ENCODE results near the gene REL. TPM values are rescaled to one million over a fixed set of nuclear protein-coding genes. Genes with fewer than 3 reads are reported as not detected.

The REL gene
- total RNA-seq, 1 experiment from 2014 or later, result 23.4 TPM

DNA sequence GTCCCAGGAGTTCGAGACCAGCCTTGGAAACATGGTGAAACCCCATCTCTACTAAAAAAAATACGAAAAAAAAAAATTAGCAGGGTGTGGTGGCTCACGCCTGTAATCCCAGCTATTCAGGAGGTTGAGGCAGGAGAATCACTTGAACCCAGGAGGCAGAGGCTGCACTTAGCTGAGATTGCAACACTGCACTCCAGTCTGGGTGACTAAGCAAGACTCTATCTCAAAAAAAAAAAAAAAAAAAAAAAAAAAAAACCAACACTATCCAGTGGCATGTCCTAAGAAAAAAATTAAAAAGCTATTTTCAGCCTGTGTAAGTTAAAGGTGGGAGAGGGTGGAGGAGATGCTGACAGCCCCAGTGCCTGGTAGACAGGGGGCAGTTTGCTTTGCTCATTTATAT is 32.2 kb upstream of the REL start:
- Mint-ChIP-seq H3K27me3 (ENCODE audit: unreplicated experiment) (peaks cover 33% of the 10 kb centered on the region), H3K36me3 (ENCODE audit: insufficient read depth, unreplicated experiment) (no peaks in the 10 kb centered on the region), H3K4me1 (ENCODE audit: low read depth, unreplicated experiment) (no peaks in the 10 kb centered on the region), H3K27ac (ENCODE audit: unreplicated experiment) (no peak overlapping the region), H3K9me3 (ENCODE audit: low read depth, unreplicated experiment) (no peaks in the 10 kb centered on the region), H3K4me3 (ENCODE audit: low read depth, unreplicated experiment) (no peak overlapping the region)
- TF ChIP-seq, protein P1, sequence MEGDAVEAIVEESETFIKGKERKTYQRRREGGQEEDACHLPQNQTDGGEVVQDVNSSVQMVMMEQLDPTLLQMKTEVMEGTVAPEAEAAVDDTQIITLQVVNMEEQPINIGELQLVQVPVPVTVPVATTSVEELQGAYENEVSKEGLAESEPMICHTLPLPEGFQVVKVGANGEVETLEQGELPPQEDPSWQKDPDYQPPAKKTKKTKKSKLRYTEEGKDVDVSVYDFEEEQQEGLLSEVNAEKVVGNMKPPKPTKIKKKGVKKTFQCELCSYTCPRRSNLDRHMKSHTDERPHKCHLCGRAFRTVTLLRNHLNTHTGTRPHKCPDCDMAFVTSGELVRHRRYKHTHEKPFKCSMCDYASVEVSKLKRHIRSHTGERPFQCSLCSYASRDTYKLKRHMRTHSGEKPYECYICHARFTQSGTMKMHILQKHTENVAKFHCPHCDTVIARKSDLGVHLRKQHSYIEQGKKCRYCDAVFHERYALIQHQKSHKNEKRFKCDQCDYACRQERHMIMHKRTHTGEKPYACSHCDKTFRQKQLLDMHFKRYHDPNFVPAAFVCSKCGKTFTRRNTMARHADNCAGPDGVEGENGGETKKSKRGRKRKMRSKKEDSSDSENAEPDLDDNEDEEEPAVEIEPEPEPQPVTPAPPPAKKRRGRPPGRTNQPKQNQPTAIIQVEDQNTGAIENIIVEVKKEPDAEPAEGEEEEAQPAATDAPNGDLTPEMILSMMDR (IDR thresholded peaks at IDR 0.05; ENCODE audit: unreplicated experiment), result no peak
- no peak for DNase-seq
- BruUV-seq (replicated peaks), result no TSS peak
- CTCF ChIA-PET, result interaction anchor here (0.6 kb wide), 2 partner anchors 20 to 1172 kb away, joined by 3 to 4 read pairs; no protein-coding TSS in a partner anchor
- intact Hi-C loops (cut with micrococcal nuclease; ENCODE audit: unreplicated experiment), result no loop called here

DNA sequence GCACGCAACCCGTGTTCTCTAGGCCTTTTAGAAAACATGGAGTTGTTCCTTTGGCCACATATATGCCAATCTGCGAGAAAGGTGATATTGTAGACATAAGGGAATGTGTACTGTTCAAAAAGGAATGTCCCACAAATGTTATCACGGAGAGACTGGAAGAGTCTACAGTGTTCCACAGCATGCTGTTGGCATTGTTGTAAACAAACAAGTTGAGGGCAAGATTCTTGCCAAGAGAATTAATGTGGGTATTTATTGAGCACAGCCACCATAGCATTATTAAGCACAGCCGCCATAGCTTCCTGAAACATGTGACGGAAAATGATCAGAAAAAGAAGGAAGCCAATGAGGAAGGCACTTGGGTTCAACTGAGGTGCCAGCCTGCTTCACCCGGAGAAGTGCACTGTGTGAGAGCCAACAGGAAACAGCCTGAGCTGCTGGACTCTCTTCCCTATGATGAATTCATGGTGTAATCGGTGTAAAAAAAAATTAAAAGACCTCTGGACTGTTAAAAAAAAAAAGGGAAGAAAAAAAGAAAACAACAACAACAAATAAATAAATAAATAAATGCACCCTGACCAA is 29.0 kb upstream of the REL start:
- no TSS peak for BruUV-seq (replicated peaks)
- CTCF ChIA-PET, result no interaction called here
- intact Hi-C loops (cut with micrococcal nuclease; ENCODE audit: unreplicated experiment), result no loop called here
- Mint-ChIP-seq H3K4me3 (ENCODE audit: low read depth, unreplicated experiment) (no peak overlapping the region), H3K4me1 (ENCODE audit: low read depth, unreplicated experiment) (no peaks in the 10 kb centered on the region), H3K36me3 (ENCODE audit: insufficient read depth, unreplicated experiment) (no peaks in the 10 kb centered on the region), H3K27ac (ENCODE audit: unreplicated experiment) (no peak overlapping the region), H3K9me3 (ENCODE audit: low read depth, unreplicated experiment) (no peaks in the 10 kb centered on the region), H3K27me3 (ENCODE audit: unreplicated experiment) (peaks cover 23% of the 10 kb centered on the region)
- TF ChIP-seq, protein P1 (IDR thresholded peaks at IDR 0.05; ENCODE audit: unreplicated experiment), result no peak
- no peak for DNase-seq

DNA sequence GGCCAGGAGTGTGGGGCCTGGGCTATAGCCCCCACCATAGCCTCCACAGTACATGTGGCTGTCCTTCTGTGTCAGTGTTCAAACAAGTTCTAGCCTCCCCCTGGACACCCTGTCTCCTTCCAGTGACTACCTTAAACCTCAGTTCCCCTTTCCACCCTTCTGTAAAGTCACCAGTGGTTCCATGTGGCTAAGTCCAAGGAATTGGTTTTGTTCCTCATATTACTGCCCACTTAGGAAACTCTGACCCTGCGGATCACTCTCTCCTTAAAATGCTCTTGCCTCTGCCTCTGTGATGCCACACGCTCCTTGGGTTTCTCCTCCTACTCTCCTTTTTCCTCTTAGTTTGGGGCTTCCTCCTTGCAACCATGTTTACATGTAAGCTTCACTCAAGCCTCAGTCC is 27.8 kb upstream of the REL start:
- DNase-seq, result no peak
- intact Hi-C loops (cut with micrococcal nuclease; ENCODE audit: unreplicated experiment), result no loop called here
- CTCF ChIA-PET, result no interaction called here

DNA sequence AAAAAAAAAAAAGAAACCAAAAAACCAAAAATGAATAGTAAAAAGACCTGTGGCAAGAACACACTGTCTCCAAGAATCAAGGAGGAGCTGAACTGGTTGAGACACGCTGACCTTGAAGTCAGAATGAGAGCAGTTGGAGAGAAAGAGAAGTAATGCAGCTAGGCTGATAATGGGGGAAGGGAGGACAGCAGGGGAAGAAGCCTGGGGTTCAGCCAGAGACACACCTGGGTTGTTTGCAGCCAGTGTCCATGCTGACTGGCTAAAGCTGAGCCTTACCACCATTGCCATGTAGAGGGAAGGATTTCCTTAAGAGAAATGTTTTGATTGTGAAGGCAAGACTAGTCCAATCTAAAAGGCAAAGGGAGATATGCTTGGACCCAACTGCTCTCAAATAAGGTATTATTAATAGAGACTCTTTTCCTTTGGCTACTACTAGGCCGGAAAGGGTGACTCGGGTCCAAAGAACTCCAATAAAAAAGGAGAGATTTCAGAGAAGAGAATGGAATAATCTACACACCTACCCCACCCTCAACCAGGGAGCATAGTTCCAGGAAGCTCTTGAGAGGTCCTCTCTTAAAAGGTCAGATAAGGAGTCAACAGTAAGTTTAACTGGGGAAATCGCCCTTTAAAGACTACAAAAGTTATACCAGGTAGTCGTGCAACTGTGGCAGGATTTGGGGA is 25.2 kb upstream of the REL start:
- no TSS peak for BruUV-seq (replicated peaks)
- Mint-ChIP-seq H3K9me3 (ENCODE audit: low read depth, unreplicated experiment) (no peaks in the 10 kb centered on the region), H3K27me3 (ENCODE audit: unreplicated experiment) (peaks cover 23% of the 10 kb centered on the region), H3K36me3 (ENCODE audit: insufficient read depth, unreplicated experiment) (no peaks in the 10 kb centered on the region), H3K4me1 (ENCODE audit: low read depth, unreplicated experiment) (no peaks in the 10 kb centered on the region), H3K4me3 (ENCODE audit: low read depth, unreplicated experiment) (no peak overlapping the region), H3K27ac (ENCODE audit: unreplicated experiment) (no peak overlapping the region)
- intact Hi-C loops (cut with micrococcal nuclease; ENCODE audit: unreplicated experiment), result no loop called here
- TF ChIP-seq, protein P1 (IDR thresholded peaks at IDR 0.05; ENCODE audit: unreplicated experiment), result no peak
- no peak for DNase-seq
- CTCF ChIA-PET, result interaction anchor here (0.6 kb wide), 1 partner anchor 19 kb away, joined by 3 read pairs; no protein-coding TSS in a partner anchor

More for the DNA sequence above, 27.8 kb upstream of the REL start:
- H3K4me1 Mint-ChIP-seq (ENCODE audit: low read depth, unreplicated experiment), result no peaks in the 10 kb centered on the region
- H3K4me3 Mint-ChIP-seq (ENCODE audit: low read depth, unreplicated experiment), result no peak overlapping the region
- H3K27ac Mint-ChIP-seq (ENCODE audit: unreplicated experiment), result no peak overlapping the region
- no peaks in the 10 kb centered on the region for H3K36me3 Mint-ChIP-seq (ENCODE audit: insufficient read depth, unreplicated experiment)
- TF ChIP-seq, protein P1 (IDR thresholded peaks at IDR 0.05; ENCODE audit: unreplicated experiment), result no peak
- peaks cover 23% of the 10 kb centered on the region for H3K27me3 Mint-ChIP-seq (ENCODE audit: unreplicated experiment)
- no peaks in the 10 kb centered on the region for H3K9me3 Mint-ChIP-seq (ENCODE audit: low read depth, unreplicated experiment)
- no TSS peak for BruUV-seq (replicated peaks)
